GM12874 (cell line): ENCODE data around the gene SOHLH2.

Experiments
- TF ChIP-seq, protein P1 (sequence below): IDR thresholded peaks from 2 replicates; pipeline ENCODE4 v1.5.1; 2011; ENCODE audit warnings: low read depth, mild to moderate bottlenecking, control low read depth, low read length, moderate library complexity; ENCODE audit not compliant: insufficient read depth

The SOHLH2 gene

GRCh38 chr13:36248700-36249099, 34.3 kb upstream of the SOHLH2 start:
- TF ChIP-seq, protein P1, sequence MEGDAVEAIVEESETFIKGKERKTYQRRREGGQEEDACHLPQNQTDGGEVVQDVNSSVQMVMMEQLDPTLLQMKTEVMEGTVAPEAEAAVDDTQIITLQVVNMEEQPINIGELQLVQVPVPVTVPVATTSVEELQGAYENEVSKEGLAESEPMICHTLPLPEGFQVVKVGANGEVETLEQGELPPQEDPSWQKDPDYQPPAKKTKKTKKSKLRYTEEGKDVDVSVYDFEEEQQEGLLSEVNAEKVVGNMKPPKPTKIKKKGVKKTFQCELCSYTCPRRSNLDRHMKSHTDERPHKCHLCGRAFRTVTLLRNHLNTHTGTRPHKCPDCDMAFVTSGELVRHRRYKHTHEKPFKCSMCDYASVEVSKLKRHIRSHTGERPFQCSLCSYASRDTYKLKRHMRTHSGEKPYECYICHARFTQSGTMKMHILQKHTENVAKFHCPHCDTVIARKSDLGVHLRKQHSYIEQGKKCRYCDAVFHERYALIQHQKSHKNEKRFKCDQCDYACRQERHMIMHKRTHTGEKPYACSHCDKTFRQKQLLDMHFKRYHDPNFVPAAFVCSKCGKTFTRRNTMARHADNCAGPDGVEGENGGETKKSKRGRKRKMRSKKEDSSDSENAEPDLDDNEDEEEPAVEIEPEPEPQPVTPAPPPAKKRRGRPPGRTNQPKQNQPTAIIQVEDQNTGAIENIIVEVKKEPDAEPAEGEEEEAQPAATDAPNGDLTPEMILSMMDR, result no peak

- TF ChIP-seq, protein P1, result no peak
These were observed 30.6 kb upstream of the SOHLH2 start for GRCh38 chr13:36244990-36245389.

DNA sequence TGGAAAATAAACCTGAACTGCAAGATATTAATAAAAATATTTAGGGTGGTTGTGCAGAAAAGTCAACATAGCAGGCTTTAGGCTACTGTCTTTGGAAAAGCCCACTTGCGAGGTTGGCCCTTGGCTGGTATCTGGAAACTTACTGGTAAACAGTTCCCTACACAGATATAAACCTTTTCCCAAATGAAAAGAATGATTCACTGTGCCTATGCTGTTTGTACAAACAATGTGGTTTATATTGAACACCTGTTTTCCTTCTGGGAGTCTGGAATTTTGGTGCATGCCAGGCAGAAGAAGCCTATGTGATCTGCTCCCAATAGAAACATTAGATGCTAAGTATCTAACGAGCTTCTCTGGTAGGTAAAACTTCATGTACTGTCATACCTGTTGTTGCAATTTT, 29.7 kb upstream of the SOHLH2 start:
- TF ChIP-seq, protein P1, result no peak

DNA sequence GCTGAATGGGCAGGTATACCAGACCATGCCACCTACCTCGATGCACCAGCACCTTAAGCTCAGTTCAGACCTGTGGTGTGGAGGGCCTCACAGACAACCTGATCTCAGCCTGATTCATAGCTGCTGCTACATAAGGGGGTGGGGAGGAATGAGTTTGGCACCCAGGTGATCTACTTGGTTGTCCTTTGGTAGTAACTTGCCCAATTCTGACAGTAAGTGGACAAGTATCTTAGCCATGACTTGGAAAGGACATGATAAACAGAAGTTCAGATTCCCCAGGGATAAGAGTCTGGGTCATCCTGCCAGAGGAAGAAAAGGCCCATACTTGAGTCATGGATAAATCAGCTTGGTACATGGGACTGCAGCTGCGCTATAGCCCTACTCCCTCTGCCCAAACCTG, 28.4 kb upstream of the SOHLH2 start:
- TF ChIP-seq, protein P1, result no peak

DNA sequence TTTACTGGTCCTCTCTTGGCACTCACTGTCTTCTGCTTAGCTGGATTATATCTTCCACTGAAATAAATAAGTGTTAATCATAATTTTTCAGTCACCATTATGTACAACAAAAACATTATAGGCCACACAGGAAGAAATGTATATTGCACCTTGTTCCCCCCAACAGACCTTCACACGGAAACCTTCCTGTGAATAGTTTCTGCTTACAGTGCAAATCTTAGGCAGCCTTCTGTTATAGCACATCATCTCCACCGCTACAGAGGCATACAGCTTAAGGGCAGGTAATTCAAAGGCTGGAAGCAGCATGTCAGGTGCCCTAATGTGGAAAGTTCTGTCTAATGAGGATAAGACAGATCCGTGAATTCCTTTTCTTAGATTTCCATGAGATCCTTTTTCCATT, 16.9 kb upstream of the SOHLH2 start:
- TF ChIP-seq, protein P1, result no peak

- TF ChIP-seq, protein P1, result no peak
These were observed 10.4 kb upstream of the SOHLH2 start for GRCh38 chr13:36224730-36225129.

DNA sequence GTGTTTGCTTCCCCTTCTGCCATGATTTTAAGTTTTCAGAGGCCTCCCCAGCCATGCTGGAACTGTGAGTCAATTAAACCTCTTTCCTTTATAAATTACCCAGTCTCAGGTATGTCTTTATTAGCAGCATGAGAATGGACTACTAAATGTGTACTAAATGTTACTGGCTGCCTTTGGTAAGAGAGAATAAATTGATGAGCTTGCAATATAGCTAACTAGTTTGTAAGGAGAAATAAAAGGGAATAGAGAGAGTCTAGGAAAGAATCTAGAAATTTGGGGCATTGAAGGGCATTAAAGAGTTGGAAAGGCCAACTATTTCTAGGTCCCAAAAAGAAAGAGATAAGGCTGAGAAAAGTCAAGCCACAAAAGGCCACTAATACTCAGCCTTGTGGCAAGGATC, 5.5 kb upstream of the SOHLH2 start:
- TF ChIP-seq, protein P1, result no peak

- TF ChIP-seq, protein P1, result no peak
These were observed 3.1 kb upstream of the SOHLH2 start for GRCh38 chr13:36217456-36217855.
